H54 (cell line): ENCODE data around the gene SLC25A11.

Source experiments
- DNase-seq: peaks from one replicate; pipeline ENCODE4 v3.0.0; 2011; ENCODE audit warnings: low spot score, mixed read lengths; ENCODE audit not compliant: insufficient read length
- FAIRE-seq: peaks from 3 replicates; lab custom pipeline; 2011; peaks lifted over from hg19 to GRCh38; lab: Jason Lieb, UNC
- POLR2A ChIP-seq: IDR thresholded peaks from 2 replicates; pipeline ENCODE4 v1.6.1; 2011; ENCODE audit warnings: low read depth, mild to moderate bottlenecking, low read length

The SLC25A11 gene

GRCh38 chr17:4945176-4945943 is 5.5 kb upstream of the SLC25A11 start:
- DNase-seq: peak; percentile 92
- peak; percentile 37; the same call in 1 of the 2 replicates for TF ChIP-seq POLR2A
- FAIRE-seq: peak; percentile 89

GRCh38 chr17:4944554-4945175 is 4.8 kb upstream of the SLC25A11 start:
- DNase-seq: no peak
- FAIRE-seq: no peak
- TF ChIP-seq POLR2A: no peak

- no peak for FAIRE-seq
- TF ChIP-seq POLR2A: no peak
- no peak for DNase-seq
Observed at GRCh38 chr17:4944163-4944553, 4.3 kb upstream of the SLC25A11 start.

GRCh38 chr17:4942760-4943508 is 3.1 kb upstream of the SLC25A11 start:
- DNase-seq (no peak), FAIRE-seq (no peak)
- TF ChIP-seq POLR2A: no peak

- no peak for TF ChIP-seq POLR2A
- DNase-seq: no peak
- no peak for FAIRE-seq
Observed at GRCh38 chr17:4941319-4941610, 1.4 kb upstream of the SLC25A11 start.

GRCh38 chr17:4940555-4941318 is 891 bp upstream of the SLC25A11 start:
- FAIRE-seq: no peak
- peak; percentile 26; the same call in 1 of the 2 replicates for TF ChIP-seq POLR2A
- DNase-seq: peak; percentile 77

- FAIRE-seq (no peak), DNase-seq (no peak)
- TF ChIP-seq POLR2A: no peak
Observed at GRCh38 chr17:4939546-4939795, 375 bp downstream of the SLC25A11 start.

GRCh38 chr17:4938688-4939545 is 929 bp downstream of the SLC25A11 start:
- FAIRE-seq (no peak), DNase-seq (no peak)
- TF ChIP-seq POLR2A: no peak

- FAIRE-seq (no peak), DNase-seq (no peak)
- TF ChIP-seq POLR2A: no peak
Observed at GRCh38 chr17:4938069-4938491, 1.8 kb downstream of the SLC25A11 start.

GRCh38 chr17:4937553-4937952 is 2.3 kb downstream of the SLC25A11 start:
- TF ChIP-seq POLR2A: no peak
- DNase-seq (no peak), FAIRE-seq (no peak)

- FAIRE-seq: no peak
- TF ChIP-seq POLR2A: no peak
- DNase-seq: no peak
Observed at GRCh38 chr17:4936436-4936835, 3.4 kb downstream of the SLC25A11 start.

GRCh38 chr17:4935650-4936049 is 4.2 kb downstream of the SLC25A11 start:
- TF ChIP-seq POLR2A: no peak
- no peak for FAIRE-seq
- DNase-seq: no peak
